Erythroblast (primary cell): Measurements from ENCODE around the gene THBS1.

Experiments used
- GATA1 ChIP-seq: IDR thresholded peaks from 2 replicates; pipeline ENCODE4 v1.6.1; 2011; ENCODE audit warnings: low read depth, mild to moderate bottlenecking, control low read depth, low read length, moderate library complexity
- POLR2A ChIP-seq: IDR thresholded peaks from 2 replicates; pipeline ENCODE4 v1.6.1; 2011; ENCODE audit warnings: mild to moderate bottlenecking, low read length

- TF ChIP-seq POLR2A (no peak), GATA1 (no peak)
These were observed 38.4 kb upstream of the THBS1 start for GRCh38 chr15:39542385-39543065.
